HG02973 (cell line): Measurements from ENCODE around the gene BHLHE23.
"Not testable (repeated sequence)": the region's sequence is repeated elsewhere in the genome, so short reads cannot be mapped to it uniquely, and the experiment has no call there.

Source experiments
- ATAC-seq: cut with Tn5 transposase; IDR thresholded peaks from one replicate; pipeline ENCODE4 v1.9.1; 2021; ENCODE audit warnings: moderate library complexity; ENCODE audit not compliant: unreplicated experiment

Gene BHLHE23

GRCh38 chr20:63043348-63044203 is 36.8 kb upstream of the BHLHE23 start:
- ATAC-seq = no peak

GRCh38 chr20:63042448-63043071 is 35.8 kb upstream of the BHLHE23 start:
- ATAC-seq = no peak

GRCh38 chr20:63041776-63042175 is 35.0 kb upstream of the BHLHE23 start:
- ATAC-seq = no peak

- no peak for ATAC-seq
These were observed 31.0 kb upstream of the BHLHE23 start for GRCh38 chr20:63037669-63038268.

GRCh38 chr20:63036291-63036690 is 29.5 kb upstream of the BHLHE23 start:
- no peak for ATAC-seq

- ATAC-seq = no peak
These were observed 28.9 kb upstream of the BHLHE23 start for GRCh38 chr20:63035603-63036185.

- not testable (repeated sequence) for ATAC-seq
These were observed 28.2 kb upstream of the BHLHE23 start for GRCh38 chr20:63034710-63035602.

- no peak for ATAC-seq
These were observed 27.3 kb upstream of the BHLHE23 start for GRCh38 chr20:63033794-63034709.

- no peak for ATAC-seq
These were observed 26.4 kb upstream of the BHLHE23 start for GRCh38 chr20:63032861-63033793.

GRCh38 chr20:63032026-63032800 is 25.4 kb upstream of the BHLHE23 start:
- ATAC-seq = no peak

- ATAC-seq = no peak
These were observed 24.7 kb upstream of the BHLHE23 start for GRCh38 chr20:63031251-63032014.

- ATAC-seq = no peak
These were observed 22.8 kb upstream of the BHLHE23 start for GRCh38 chr20:63029358-63030121.

GRCh38 chr20:63028461-63028921 is 21.7 kb upstream of the BHLHE23 start:
- no peak for ATAC-seq

GRCh38 chr20:63027922-63028389 is 21.2 kb upstream of the BHLHE23 start:
- ATAC-seq = no peak

- ATAC-seq = no peak
These were observed 20.6 kb upstream of the BHLHE23 start for GRCh38 chr20:63027221-63027921.
